Neural crest cell (in vitro differentiated cells): ENCODE results near the gene WDR76. TPM values are rescaled to one million over a fixed set of nuclear protein-coding genes. Genes with fewer than 3 reads are reported as not detected.

Experiments used
- DNase-seq: peaks from one replicate; pipeline ENCODE4 v3.0.0; 2021; ENCODE audit warnings: low read depth, mixed read lengths, low spot score
- H3K27ac Mint-ChIP-seq: one replicate; pipeline ENCODE4 v1.8.0; 2021; ENCODE audit warnings: mild to moderate bottlenecking, mixed read lengths; ENCODE audit not compliant: unreplicated experiment
- H3K27me3 Mint-ChIP-seq: 2 replicates; pipeline ENCODE4 v1.8.0; 2021; ENCODE audit warnings: low read depth, mild to moderate bottlenecking, mixed read lengths
- H3K36me3 Mint-ChIP-seq: 2 replicates; pipeline ENCODE4 v1.8.0; 2021; ENCODE audit warnings: low read depth, mild to moderate bottlenecking, mixed read lengths
- H3K4me1 Mint-ChIP-seq: 2 replicates; pipeline ENCODE4 v1.8.0; 2021; ENCODE audit warnings: mixed read lengths
- H3K4me3 Mint-ChIP-seq: one replicate; pipeline ENCODE4 v1.8.0; 2021; ENCODE audit warnings: mild to moderate bottlenecking, mixed read lengths
- H3K9me3 Mint-ChIP-seq: 2 replicates; pipeline ENCODE4 v1.8.0; 2021; ENCODE audit warnings: mixed read lengths
- microRNA-seq: library from miRNA; unstranded; fragments of <30 nt; microRNA quantifications from one replicate; pipeline ENCODE4, GENCODE V29; 2020
- total RNA-seq: library from RNA; stranded (reverse); gene quantifications from 2 replicates; pipeline ENCODE4 v1.2.1, GENCODE V29; 2021
- TF ChIP-seq, protein P1 (sequence below): fragments of 200-600 bp; sonication (generic); conservative IDR thresholded peaks from 2 replicates; pipeline ENCODE4 v1.5.0; 2021; ENCODE audit warnings: antibody characterized with exemption, mild to moderate bottlenecking

The WDR76 gene
- total RNA-seq, 1 donor from 2014 or later = 41.3 TPM

DNA sequence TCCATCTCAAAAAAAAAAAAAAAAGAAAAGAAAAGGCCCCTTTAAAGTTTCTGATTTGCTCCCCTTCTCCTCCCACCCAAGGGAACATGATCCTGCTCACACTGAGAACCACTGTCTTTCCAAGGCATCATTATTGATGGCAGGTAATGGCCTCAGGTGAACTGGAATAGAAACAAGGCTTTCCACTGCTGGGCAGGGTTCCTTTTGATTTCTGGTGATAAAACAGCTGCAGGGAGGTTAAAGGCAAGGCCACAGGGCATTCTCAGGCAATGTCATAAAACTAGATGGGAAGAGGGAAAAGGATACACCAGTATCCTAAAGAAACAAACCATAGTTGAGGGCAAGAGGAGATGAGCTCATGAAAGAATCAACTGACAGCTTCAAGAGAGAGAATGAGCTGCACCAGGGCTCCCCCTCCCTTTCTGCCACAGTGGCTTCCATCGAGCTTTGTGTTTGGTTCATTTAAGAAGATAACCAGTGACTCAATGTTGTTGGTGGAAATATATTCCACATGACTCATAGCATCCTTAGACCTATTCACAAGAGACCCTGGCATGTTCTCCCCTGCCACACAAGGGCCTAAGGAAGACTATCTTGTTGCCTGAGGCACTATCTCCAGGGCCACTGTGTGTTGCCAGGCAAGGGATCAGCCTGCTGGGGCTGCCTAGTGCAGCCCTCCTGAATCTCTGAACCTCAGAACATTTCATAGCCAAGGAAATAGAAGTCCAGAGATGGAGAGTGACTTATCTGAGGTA is 86.4 kb downstream of the WDR76 start:
- DNase-seq = no peak
- Mint-ChIP-seq H3K27ac (no peak overlapping the region), H3K27me3 (no peaks in the 10 kb centered on the region), H3K4me1 (peaks cover 9% of the 10 kb centered on the region), H3K4me3 (no peak overlapping the region), H3K36me3 (no peaks in the 10 kb centered on the region), H3K9me3 (no peaks in the 10 kb centered on the region)
- TF ChIP-seq, protein P1, sequence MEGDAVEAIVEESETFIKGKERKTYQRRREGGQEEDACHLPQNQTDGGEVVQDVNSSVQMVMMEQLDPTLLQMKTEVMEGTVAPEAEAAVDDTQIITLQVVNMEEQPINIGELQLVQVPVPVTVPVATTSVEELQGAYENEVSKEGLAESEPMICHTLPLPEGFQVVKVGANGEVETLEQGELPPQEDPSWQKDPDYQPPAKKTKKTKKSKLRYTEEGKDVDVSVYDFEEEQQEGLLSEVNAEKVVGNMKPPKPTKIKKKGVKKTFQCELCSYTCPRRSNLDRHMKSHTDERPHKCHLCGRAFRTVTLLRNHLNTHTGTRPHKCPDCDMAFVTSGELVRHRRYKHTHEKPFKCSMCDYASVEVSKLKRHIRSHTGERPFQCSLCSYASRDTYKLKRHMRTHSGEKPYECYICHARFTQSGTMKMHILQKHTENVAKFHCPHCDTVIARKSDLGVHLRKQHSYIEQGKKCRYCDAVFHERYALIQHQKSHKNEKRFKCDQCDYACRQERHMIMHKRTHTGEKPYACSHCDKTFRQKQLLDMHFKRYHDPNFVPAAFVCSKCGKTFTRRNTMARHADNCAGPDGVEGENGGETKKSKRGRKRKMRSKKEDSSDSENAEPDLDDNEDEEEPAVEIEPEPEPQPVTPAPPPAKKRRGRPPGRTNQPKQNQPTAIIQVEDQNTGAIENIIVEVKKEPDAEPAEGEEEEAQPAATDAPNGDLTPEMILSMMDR = no peak

DNA sequence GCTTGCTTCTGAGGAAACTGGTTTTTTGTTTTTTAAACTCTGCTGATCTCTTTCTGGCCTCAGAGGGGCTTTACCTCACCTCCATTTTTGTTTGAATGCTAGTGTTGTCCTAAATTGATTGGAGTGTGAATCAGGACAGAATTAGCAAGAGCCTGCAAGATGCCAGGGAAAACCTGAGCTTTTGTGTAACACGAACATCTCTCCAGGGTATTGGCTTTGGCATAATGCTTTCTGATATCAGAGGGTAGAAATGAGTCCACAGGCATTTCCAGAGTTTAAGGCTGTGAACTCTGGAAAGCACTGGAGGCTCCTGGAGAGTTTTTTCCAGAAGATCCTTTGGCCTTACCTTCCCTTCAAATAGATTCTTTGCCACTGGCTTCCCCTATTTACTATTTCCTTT is 87.1 kb downstream of the WDR76 start:
- Mint-ChIP-seq H3K27me3 (no peaks in the 10 kb centered on the region), H3K4me1 (peaks cover 9% of the 10 kb centered on the region), H3K9me3 (no peaks in the 10 kb centered on the region), H3K27ac (no peak overlapping the region), H3K36me3 (no peaks in the 10 kb centered on the region), H3K4me3 (no peak overlapping the region)
- no peak for DNase-seq
- TF ChIP-seq, protein P1 = no peak

DNA sequence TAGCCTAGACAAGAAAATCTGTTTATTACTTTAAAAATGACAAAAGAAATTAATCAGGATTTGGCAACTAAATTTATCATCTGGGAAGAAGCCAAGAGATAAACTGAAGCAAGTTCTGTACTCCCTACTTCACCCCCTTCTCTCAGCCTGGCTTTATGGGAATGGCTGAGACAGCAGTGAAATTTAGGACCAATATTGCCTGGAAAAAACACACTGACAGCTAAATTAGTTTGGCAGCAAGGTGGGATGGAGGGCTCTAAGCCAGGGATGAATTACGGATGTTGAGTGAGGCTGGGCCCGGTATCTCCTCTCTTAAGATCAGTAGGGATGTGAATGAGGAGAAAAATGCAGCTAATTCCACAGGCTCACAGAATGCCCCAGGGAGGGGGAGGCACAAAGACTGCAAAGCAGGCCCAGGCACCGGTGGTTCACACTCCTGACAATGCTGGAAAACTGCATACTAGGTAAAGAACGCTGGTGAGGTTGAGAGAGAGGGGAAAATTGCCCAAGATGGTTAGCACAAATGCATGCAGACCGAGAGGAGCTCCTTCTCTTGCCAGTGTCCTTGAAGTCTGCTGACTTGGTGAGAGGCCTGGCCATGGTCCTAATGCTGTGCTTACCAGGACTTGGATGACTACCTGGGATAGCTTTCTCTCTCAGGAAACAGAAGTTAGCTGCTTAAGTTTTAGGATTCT is 89.0 kb downstream of the WDR76 start:
- no peaks in the 10 kb centered on the region for H3K36me3 Mint-ChIP-seq

DNA sequence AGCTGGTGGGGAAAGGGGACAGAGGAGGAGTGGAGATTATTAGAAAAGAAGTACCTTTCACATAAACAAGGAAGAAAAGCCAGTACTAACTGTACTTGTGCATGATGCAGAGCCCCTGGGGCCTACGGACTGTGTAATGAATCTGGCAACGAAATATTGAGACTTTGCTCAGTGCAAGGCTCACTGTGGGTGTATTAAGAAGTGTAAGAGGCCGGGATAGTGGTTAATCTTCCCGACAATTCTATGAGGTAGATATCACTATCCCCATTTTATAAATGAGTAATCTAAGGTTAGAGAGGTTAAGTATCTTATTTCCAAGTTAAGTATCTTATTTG is 89.5 kb downstream of the WDR76 start:
- Mint-ChIP-seq H3K27me3 (no peaks in the 10 kb centered on the region), H3K9me3 (no peaks in the 10 kb centered on the region), H3K4me3 (no peak overlapping the region), H3K27ac (no peak overlapping the region), H3K36me3 (no peaks in the 10 kb centered on the region), H3K4me1 (peaks cover 8% of the 10 kb centered on the region)
- TF ChIP-seq, protein P1 = no peak
- DNase-seq = no peak

More for the DNA sequence above, 89.0 kb downstream of the WDR76 start:
- TF ChIP-seq, protein P1 = no peak
- H3K4me3 Mint-ChIP-seq = no peak overlapping the region
- no peaks in the 10 kb centered on the region for H3K9me3 Mint-ChIP-seq
- no peaks in the 10 kb centered on the region for H3K27me3 Mint-ChIP-seq
- DNase-seq = no peak
- H3K4me1 Mint-ChIP-seq = peaks cover 9% of the 10 kb centered on the region
- no peak overlapping the region for H3K27ac Mint-ChIP-seq

Small RNAs within 50 kb of the gene (microRNA-seq; reads per million reads assigned to microRNA genes)
- not detected for gene MIR1282

Other genes with a start within 250 kb of the WDR76 start
- 33.1 and 37.9 TPM in 2 replicates for gene PPIP5K1, start 236.8 kb upstream of the WDR76 start, total RNA-seq
- 1.9 and 4.5 TPM in 2 replicates for gene CKMT1B, start 233.0 kb upstream of the WDR76 start, total RNA-seq
- 0.19 and 0.30 TPM in 2 replicates for gene STRC, start 208.2 kb upstream of the WDR76 start, total RNA-seq
- 2.7 and 2.8 TPM in 2 replicates for gene CATSPER2, start 178.2 kb upstream of the WDR76 start, total RNA-seq
- 4.9 and 5.3 TPM in 2 replicates for gene CKMT1A, start 133.1 kb upstream of the WDR76 start, total RNA-seq
- gene PDIA3, start 80.6 kb upstream of the WDR76 start, total RNA-seq = 342 and 351 TPM in 2 replicates
- gene ELL3, start 50.0 kb upstream of the WDR76 start, total RNA-seq = 1.3 and 2.7 TPM in 2 replicates
- 578 and 599 TPM in 2 replicates for gene SERF2, start 34.7 kb upstream of the WDR76 start, total RNA-seq
- gene SERINC4, start 26.8 kb upstream of the WDR76 start, total RNA-seq = 0.23 and 0.35 TPM in 2 replicates
- 12.0 and 19.8 TPM in 2 replicates for gene HYPK, start 26.4 kb upstream of the WDR76 start, total RNA-seq
- gene MFAP1, start 2.3 kb upstream of the WDR76 start, total RNA-seq = 41.0 TPM in 2 replicates